Measurements from ENCODE around the gene GALK1.

DNA sequence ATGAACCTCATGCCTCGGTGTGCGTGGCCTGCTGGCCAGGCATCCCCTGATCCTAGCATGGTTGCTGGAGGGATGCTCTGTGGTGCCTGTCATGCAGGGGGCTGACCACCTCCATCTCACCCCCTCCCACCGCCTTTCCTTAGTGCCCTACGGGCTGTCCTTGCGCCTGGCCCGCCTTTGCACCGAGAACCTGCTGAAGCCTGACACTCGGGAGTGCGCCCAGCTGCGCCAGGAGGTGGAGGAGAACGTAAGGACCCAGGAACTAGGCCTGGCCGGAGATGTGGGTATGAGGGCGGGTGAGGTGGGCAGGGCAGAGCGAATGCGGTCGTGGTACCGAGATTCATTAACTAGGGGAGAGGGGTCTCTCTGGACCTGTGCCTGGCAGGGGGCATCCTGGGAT, 24.8 kb downstream of the GALK1 start:
- TF ChIP-seq, protein P1, sequence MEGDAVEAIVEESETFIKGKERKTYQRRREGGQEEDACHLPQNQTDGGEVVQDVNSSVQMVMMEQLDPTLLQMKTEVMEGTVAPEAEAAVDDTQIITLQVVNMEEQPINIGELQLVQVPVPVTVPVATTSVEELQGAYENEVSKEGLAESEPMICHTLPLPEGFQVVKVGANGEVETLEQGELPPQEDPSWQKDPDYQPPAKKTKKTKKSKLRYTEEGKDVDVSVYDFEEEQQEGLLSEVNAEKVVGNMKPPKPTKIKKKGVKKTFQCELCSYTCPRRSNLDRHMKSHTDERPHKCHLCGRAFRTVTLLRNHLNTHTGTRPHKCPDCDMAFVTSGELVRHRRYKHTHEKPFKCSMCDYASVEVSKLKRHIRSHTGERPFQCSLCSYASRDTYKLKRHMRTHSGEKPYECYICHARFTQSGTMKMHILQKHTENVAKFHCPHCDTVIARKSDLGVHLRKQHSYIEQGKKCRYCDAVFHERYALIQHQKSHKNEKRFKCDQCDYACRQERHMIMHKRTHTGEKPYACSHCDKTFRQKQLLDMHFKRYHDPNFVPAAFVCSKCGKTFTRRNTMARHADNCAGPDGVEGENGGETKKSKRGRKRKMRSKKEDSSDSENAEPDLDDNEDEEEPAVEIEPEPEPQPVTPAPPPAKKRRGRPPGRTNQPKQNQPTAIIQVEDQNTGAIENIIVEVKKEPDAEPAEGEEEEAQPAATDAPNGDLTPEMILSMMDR (conservative IDR thresholded peaks at IDR 0.05 in 1 of 2, IDR thresholded peaks at IDR 0.05 in 1 of 2; ENCODE audit: extremely low read depth in 1 of 2, insufficient read depth in 1 of 2, low read depth in 1 of 2, low read length in 2 of 2) = no peak
- TF ChIP-seq EZH2 (IDR thresholded peaks at IDR 0.05; ENCODE audit: borderline replicate concordance, low read length) = no peak
